Globus pallidus (tissue), 1 donor: ENCODE measurements around the gene SCD5.

Source experiments
- DNase-seq: peaks from one replicate; pipeline ENCODE4 v3.0.0-alpha.2; 2015; ENCODE audit warnings: low spot score

The SCD5 gene

GRCh38 chr4:82726596-82726995, 72.0 kb downstream of the SCD5 start:
- DNase-seq: no peak

- peak; percentile 62 for DNase-seq
Measured at GRCh38 chr4:82721819-82722423, 76.7 kb downstream of the SCD5 start.

DNA sequence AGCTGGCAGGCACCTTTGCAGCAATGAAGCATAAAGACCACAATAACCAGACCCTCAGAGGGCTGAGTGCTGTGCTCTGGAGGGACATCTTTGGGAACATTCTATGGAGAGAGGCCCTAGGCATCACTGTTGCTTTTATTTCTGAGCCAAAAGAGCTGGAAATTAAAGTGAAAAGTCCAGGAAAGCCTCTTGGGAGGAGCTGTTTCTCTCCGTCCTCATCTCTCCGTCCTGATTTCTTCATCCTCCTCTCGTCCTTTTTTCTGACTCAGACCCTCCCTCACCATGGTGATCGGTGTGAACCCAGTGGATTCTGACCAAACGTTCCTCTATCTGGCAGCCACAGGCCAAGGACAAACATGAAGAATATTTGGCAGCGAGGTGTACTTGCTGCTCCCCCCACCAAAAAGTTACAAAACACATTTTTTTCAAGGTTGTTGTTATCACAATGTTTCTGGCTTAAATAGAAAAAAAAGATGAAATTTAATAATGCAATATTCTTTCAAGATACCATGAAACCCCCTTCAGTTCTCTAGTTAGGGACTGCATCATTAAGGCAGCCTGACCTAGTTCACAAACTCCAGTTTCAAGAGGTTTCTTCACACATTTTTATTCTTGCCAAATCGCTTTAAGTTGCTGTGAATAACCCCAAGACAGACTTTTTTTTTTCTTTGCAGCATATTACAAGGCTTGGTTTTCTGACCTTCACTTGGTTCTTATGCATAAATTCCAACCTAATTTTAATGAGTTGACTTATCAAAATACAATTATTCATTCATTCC, 80.2 kb downstream of the SCD5 start:
- DNase-seq: no peak

DNA sequence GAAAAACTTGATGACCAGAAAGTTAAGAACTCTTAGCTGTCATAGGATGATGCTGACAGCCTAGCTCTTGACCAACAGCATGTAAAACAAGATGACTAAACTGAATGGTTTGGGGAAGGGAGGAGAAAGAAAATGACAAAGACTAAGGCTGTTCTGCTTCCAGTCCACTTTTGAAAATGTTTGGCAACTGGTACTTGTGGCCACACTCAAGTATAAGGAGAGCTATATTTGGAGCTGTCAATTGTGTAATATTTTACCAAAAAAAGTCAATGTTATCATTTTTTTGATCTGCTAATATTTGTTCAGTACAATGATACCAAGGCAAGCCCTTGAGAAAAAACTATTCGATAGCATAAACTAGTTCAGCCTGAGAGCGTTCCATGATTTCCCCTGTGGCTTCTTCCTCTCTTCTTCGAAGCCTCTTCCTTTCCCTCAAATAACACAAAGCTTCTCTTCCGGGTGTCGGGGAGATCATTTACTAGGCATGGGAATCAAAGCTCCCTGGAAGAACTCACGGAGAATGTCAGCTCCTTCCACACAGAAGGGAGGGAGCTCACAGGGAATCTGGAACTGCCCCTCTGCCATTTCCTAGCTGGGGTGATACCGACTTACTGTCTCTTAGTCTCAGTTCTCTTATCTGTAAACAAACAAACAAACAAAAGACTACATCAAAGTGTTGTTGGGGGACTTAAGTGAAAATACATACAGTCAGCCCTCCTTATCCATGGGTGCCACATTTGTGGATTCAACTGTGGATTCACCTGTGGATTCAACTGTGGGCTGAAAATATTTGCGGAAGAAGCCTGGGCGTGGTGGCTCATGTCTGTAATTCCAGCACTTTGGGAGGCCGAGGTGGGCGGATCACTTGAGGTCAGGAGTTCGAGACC, 82.6 kb downstream of the SCD5 start:
- no peak for DNase-seq

DNA sequence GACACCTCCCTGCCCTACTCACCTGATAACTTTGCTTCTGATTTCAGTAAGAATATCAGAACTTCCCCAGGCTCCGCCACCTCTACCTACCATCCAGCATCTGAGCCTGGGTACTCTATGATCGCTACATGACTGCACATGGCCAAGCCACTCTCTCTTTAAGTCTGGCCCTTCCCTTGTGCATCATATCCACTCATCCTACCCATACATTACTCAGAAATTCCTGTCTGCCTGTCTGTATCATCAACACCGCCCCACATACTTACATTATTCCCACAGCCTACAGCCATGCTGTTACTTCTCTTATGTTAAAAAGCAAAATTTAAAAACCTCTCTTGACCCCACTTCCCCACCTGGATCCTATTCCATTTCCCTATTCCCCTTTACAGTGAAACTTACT, 84.7 kb downstream of the SCD5 start:
- no peak for DNase-seq

GRCh38 chr4:82712561-82712960, 86.0 kb downstream of the SCD5 start:
- no peak for DNase-seq

DNA sequence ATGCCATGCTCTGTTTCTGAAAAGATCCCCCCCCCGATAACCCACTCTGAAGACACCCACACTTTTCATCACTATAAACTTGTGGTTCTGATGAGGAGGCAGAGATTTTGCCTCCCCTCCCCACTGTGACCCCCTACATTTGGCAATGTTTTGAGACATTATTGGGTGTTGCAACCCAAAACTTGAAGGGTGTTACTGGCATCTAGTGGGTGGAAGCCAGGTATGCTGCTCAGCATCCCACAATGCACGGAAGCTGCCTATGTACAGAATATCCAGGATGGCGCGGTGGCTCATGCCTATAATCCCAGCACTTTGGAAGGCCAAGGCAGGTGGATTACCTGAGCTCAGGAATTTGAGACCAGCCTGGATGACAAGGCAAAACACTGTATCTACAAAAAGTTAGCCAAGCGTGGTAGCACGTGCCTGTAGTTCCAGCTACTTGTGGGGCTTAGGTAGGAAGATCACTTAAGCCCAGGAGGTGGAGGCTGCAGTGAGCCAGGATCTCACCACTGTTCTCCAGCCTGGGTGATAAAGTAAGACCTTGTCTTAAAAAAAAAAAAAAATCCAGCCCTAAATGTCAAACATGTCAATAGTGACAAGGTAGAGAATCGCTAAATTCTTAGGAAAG, 87.3 kb downstream of the SCD5 start:
- no peak for DNase-seq

DNA sequence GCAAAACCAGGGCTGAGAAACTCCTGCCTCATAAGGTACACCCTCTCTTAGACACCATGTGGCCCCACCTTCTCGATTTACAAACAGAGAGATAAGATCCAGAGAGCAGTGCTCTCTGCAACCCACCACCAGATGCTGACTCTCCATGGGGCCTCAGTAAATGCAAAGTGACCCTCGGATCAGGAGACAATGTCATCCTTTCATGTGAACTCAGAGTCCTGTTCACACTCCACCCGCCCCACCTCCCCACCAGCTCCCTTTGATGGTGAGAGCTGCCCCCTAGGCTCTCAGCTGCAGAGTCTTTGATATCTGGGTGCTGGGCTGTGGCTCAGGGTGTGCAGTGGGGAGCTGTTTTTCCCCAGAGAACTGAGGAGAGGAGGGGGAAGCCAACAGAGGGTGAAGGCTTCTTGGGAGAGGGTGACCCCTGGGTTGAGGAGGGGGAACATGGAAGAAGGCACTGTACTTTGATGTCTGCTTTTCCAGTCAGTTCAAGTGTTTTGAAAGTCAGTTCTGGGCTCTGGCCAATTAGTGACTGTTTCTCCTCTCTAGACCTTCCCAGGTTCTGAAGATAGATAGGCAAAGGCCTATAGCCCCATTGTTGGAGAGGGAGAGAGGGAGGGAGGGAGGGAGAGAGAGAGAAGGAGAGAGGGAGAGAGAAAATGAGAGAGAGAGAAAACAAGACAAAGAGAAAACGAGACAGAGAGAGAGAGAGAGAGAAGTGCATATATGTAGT, 88.2 kb downstream of the SCD5 start:
- DNase-seq: peak; percentile 67

DNA sequence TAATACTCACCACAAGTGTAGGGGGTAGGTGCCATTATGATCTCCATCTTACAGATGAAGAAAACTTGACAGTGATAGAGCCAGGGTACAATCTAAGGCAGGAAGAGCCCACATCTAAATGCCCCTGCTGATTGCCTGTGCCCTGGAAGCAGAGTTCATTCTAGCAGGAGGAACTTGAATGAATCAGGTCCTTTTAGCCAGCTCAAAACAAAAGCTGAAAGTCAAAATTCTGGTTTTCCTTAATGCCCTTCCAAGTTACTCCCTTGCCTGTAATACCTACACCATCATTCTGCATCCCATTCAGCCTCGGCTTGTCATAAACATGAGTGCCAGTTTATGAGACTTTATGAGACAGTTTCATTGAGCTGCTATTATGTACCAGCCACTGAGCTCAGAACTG, 89.6 kb downstream of the SCD5 start:
- no peak for DNase-seq

GRCh38 chr4:82706349-82707000, 92.1 kb downstream of the SCD5 start:
- DNase-seq: peak; percentile 47

DNA sequence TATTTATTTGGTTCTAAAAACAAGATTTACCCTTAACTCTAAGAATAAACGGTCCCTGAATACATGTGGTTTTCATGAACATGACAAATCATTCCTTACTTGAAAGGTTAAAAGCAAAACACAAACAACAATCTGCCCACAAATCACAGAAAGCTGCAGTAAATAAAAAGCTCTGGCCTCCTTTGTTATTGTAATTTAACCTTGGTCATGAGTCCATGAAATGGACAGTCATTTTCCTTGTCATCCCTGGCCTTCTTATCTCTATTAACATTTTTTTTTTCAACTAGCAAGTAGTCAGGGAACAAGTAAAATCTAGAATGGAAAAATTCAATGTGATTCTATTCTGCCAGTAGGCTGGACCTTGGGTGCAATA, 92.7 kb downstream of the SCD5 start:
- DNase-seq: no peak

GRCh38 chr4:82705169-82705927, 93.2 kb downstream of the SCD5 start:
- no peak for DNase-seq

DNA sequence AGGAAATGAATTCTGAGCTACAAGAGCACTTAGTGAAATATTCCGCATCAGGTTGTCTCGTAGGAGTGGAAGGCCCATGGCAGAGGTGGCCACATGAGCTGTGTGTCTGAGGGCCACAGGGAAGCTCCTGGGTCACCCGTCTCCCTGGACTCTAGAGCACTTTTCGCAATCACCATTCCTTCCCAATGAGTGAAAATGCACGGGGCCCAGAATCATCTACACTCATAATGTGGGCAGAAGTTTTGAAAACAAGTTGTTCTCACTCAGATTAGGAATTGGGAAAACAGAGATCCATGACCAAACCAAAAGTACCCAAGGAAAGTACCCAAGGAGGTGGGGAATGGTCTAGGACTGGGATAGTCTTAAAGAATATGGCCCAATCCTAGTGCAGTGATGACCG, 94.4 kb downstream of the SCD5 start:
- DNase-seq: no peak

GRCh38 chr4:82698412-82698811, 100.2 kb downstream of the SCD5 start:
- no peak for DNase-seq

- no peak for DNase-seq
Measured at GRCh38 chr4:82697561-82697960, 101.0 kb downstream of the SCD5 start.

GRCh38 chr4:82696117-82696860, 102.3 kb downstream of the SCD5 start:
- no peak for DNase-seq

- no peak for DNase-seq
Measured at GRCh38 chr4:82694892-82695291, 103.7 kb downstream of the SCD5 start.

DNA sequence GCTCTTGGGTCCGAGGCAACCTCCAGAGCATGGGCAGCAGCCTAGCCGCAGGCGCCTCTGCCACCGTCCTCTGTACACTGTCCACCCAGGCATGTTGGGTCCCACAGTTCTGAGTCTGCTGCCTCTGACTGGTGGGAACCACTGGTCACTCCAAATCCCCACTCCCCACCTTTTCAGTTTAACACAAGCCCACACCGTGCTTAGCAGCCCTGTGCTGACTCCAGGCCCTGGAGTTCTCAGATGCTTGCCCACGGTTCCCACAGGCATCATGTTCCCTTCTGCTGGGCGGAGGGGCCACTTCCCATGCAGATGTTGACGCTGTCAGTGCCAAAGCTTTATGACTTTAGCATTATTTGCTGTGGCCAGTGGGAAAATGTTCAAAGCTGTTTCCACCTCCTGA, 104.5 kb downstream of the SCD5 start:
- DNase-seq: no peak

- no peak for DNase-seq
Measured at GRCh38 chr4:82692101-82692780, 106.4 kb downstream of the SCD5 start.
